Activated CD8-positive, alpha-beta T cell treated with anti-CD3 and anti-CD28 coated beads for 36 hours (primary cell): Measurements from ENCODE around the gene B3GNT2. TPM values are rescaled to one million over a fixed set of nuclear protein-coding genes. Genes with fewer than 3 reads are reported as not detected.

Experiments
- ATAC-seq: fragments of 200-7000 bp; cut with Tn5 transposase; one replicate; pipeline ENCODE4 v1.10.0; 2021; ENCODE audit warnings: mild to moderate bottlenecking, moderate library complexity
- CTCF ChIA-PET: fragments of 350-600 bp; sonication (Branson Sonifier 250); formaldehyde crosslinking; loops from one replicate; lab custom pipeline; 2021; ENCODE audit warnings: antibody characterized with exemption; lab: Charles Lee
- POLR2A ChIA-PET: fragments of 350-600 bp; sonication (Branson Sonifier 250); formaldehyde crosslinking; loops from one replicate; lab custom pipeline; 2021; ENCODE audit warnings: antibody characterized with exemption; lab: Charles Lee
- DNase-seq: peaks from one replicate; pipeline ENCODE4 v3.0.0-alpha.2; 2020
- H3K27ac Mint-ChIP-seq: one replicate; pipeline ENCODE4 v1.8.0; 2021; ENCODE audit warnings: mild to moderate bottlenecking, mixed read lengths
- H3K27me3 Mint-ChIP-seq: one replicate; pipeline ENCODE4 v1.8.0; 2021; ENCODE audit warnings: mixed read lengths
- H3K36me3 Mint-ChIP-seq: one replicate; pipeline ENCODE4 v1.8.0; 2021; ENCODE audit warnings: low read depth, mixed read lengths
- H3K4me1 Mint-ChIP-seq: one replicate; pipeline ENCODE4 v1.8.0; 2021; ENCODE audit warnings: low read depth, mixed read lengths
- H3K4me3 Mint-ChIP-seq: one replicate; pipeline ENCODE4 v1.8.0; 2021; ENCODE audit warnings: mild to moderate bottlenecking, moderate library complexity, mixed read lengths
- H3K9me3 Mint-ChIP-seq: one replicate; pipeline ENCODE4 v1.8.0; 2021; ENCODE audit warnings: mixed read lengths
- CTCF ChIP-seq: fragments of 200-600 bp; IDR thresholded peaks from one replicate; pipeline ENCODE4 v1.8.0; 2022; ENCODE audit warnings: antibody characterized with exemption, mild to moderate bottlenecking
- intact Hi-C: fragments of 100-400 bp; cut with micrococcal nuclease; formaldehyde crosslinking; loops from one replicate; pipeline ENCODE4 v1.10.0; 2022
- total RNA-seq, 2 experiments: library from RNA; stranded (reverse); gene quantifications; one replicate each; pipeline ENCODE4 v1.2.3, GENCODE V29; 2021

B3GNT2 gene
- total RNA-seq, 2 experiments from 2014 or later: 44.3 to 45.5 TPM

GRCh38 chr2:62227386-62228075 is 31.6 kb downstream of the B3GNT2 start:
- no peaks in the 10 kb centered on the region for H3K27me3 Mint-ChIP-seq
- TF ChIP-seq CTCF: no peak
- H3K27ac Mint-ChIP-seq: peak overlapping the region; percentile 60
- ATAC-seq (peak; percentile 32), DNase-seq (no peak)
- intact Hi-C loops: no loop called here
- ChIA-PET CTCF (interaction anchor here (1.4 kb wide), 1 partner anchor 9 kb away, joined by 4 read pairs; no protein-coding TSS in a partner anchor), POLR2A (interaction anchor here (0.9 to 1.5 kb wide), 3 partner anchors 8 to 17 kb away, joined by 3 to 6 read pairs (median 5); no protein-coding TSS in a partner anchor)
- H3K9me3 Mint-ChIP-seq: no peaks in the 10 kb centered on the region
- peaks cover 33% of the 10 kb centered on the region for H3K4me1 Mint-ChIP-seq
- H3K36me3 Mint-ChIP-seq: peaks cover 49% of the 10 kb centered on the region
- H3K4me3 Mint-ChIP-seq: no peak overlapping the region

GRCh38 chr2:62229082-62229605 is 33.2 kb downstream of the B3GNT2 start:
- H3K9me3 Mint-ChIP-seq: no peaks in the 10 kb centered on the region
- TF ChIP-seq CTCF: no peak
- peaks cover 33% of the 10 kb centered on the region for H3K36me3 Mint-ChIP-seq
- ChIA-PET POLR2A (no interaction called here), CTCF (interaction anchor here (1.0 kb wide), 1 partner anchor 32 kb away, joined by 3 read pairs; no protein-coding TSS in a partner anchor)
- H3K27me3 Mint-ChIP-seq: no peaks in the 10 kb centered on the region
- H3K4me3 Mint-ChIP-seq: no peak overlapping the region
- ATAC-seq: no peak
- H3K4me1 Mint-ChIP-seq: peaks cover 22% of the 10 kb centered on the region
- intact Hi-C loops: no loop called here
- DNase-seq: no peak
- no peak overlapping the region for H3K27ac Mint-ChIP-seq

GRCh38 chr2:62231541-62231940 is 35.6 kb downstream of the B3GNT2 start:
- Mint-ChIP-seq H3K27me3 (no peaks in the 10 kb centered on the region), H3K4me1 (peaks cover 17% of the 10 kb centered on the region), H3K36me3 (peaks cover 12% of the 10 kb centered on the region), H3K9me3 (no peaks in the 10 kb centered on the region), H3K4me3 (no peak overlapping the region), H3K27ac (no peak overlapping the region)
- TF ChIP-seq CTCF: no peak
- CTCF ChIA-PET: no interaction called here
- DNase-seq (no peak), ATAC-seq (no peak)
- POLR2A ChIA-PET: interaction anchor here (0.6 to 1.1 kb wide), 2 partner anchors 12 to 31 kb away, joined by 3 to 5 read pairs; no protein-coding TSS in a partner anchor
- intact Hi-C loops: no loop called here

GRCh38 chr2:62234755-62235655 is 39.1 kb downstream of the B3GNT2 start:
- intact Hi-C loops: no loop called here
- ChIA-PET POLR2A (interaction anchor here (0.9 to 1.2 kb wide), 3 partner anchors 8 to 20 kb away, joined by 3 to 5 read pairs (median 3); no protein-coding TSS in a partner anchor), CTCF (interaction anchor here (0.9 to 1.0 kb wide), 2 partner anchors 17 to 168 kb away, joined by 3 read pairs; no protein-coding TSS in a partner anchor)
- ATAC-seq (no peak), DNase-seq (no peak)
- Mint-ChIP-seq H3K27ac (no peak overlapping the region), H3K36me3 (peaks cover 2% of the 10 kb centered on the region), H3K4me1 (peaks cover 6% of the 10 kb centered on the region), H3K27me3 (no peaks in the 10 kb centered on the region), H3K4me3 (no peak overlapping the region), H3K9me3 (no peaks in the 10 kb centered on the region)
- no peak for TF ChIP-seq CTCF
